ENCODE measurements around the gene MEIS2. TPM values are rescaled to one million over a fixed set of nuclear protein-coding genes. Genes with fewer than 3 reads are reported as not detected.

MEIS2 gene
- total RNA-seq, 1 donor from 2014 or later = 6.0 TPM

GRCh38 chr15:36882487-36883131 is 217.7 kb downstream of the MEIS2 start:
- no peak overlapping the region for H3K27ac Mint-ChIP-seq (ENCODE audit: unreplicated experiment)
- no peaks in the 10 kb centered on the region for H3K36me3 Mint-ChIP-seq (ENCODE audit: unreplicated experiment)
- H3K9me3 Mint-ChIP-seq (ENCODE audit: unreplicated experiment) = peaks cover 33% of the 10 kb centered on the region
- peak; percentile 22 for DNase-seq
- peaks cover 42% of the 10 kb centered on the region for H3K27me3 Mint-ChIP-seq (ENCODE audit: unreplicated experiment)
- TF ChIP-seq CTCF (IDR thresholded peaks at IDR 0.05; ENCODE audit: partially characterized antibody, unreplicated experiment) = no peak
- H3K4me3 Mint-ChIP-seq (ENCODE audit: unreplicated experiment) = no peak overlapping the region
- H3K4me1 Mint-ChIP-seq (ENCODE audit: low read depth, unreplicated experiment) = peaks cover 11% of the 10 kb centered on the region

- Mint-ChIP-seq H3K4me1 (ENCODE audit: low read depth, unreplicated experiment) (peaks cover 11% of the 10 kb centered on the region), H3K27ac (ENCODE audit: unreplicated experiment) (no peak overlapping the region), H3K36me3 (ENCODE audit: unreplicated experiment) (no peaks in the 10 kb centered on the region), H3K27me3 (ENCODE audit: unreplicated experiment) (peaks cover 39% of the 10 kb centered on the region), H3K4me3 (ENCODE audit: unreplicated experiment) (no peak overlapping the region), H3K9me3 (ENCODE audit: unreplicated experiment) (peaks cover 30% of the 10 kb centered on the region)
- no peak for TF ChIP-seq CTCF (IDR thresholded peaks at IDR 0.05; ENCODE audit: partially characterized antibody, unreplicated experiment)
- DNase-seq = no peak
These were observed 218.3 kb downstream of the MEIS2 start for GRCh38 chr15:36882056-36882455.

- Mint-ChIP-seq H3K4me1 (ENCODE audit: low read depth, unreplicated experiment) (peaks cover 11% of the 10 kb centered on the region), H3K27me3 (ENCODE audit: unreplicated experiment) (peaks cover 37% of the 10 kb centered on the region), H3K36me3 (ENCODE audit: unreplicated experiment) (no peaks in the 10 kb centered on the region), H3K27ac (ENCODE audit: unreplicated experiment) (no peak overlapping the region), H3K9me3 (ENCODE audit: unreplicated experiment) (peaks cover 26% of the 10 kb centered on the region), H3K4me3 (ENCODE audit: unreplicated experiment) (no peak overlapping the region)
- no peak for DNase-seq
- no peak for TF ChIP-seq CTCF (IDR thresholded peaks at IDR 0.05; ENCODE audit: partially characterized antibody, unreplicated experiment)
These were observed 218.8 kb downstream of the MEIS2 start for GRCh38 chr15:36881516-36881915.

- Mint-ChIP-seq H3K4me3 (ENCODE audit: unreplicated experiment) (peak overlapping the region; percentile 77), H3K27me3 (ENCODE audit: unreplicated experiment) (peaks cover 38% of the 10 kb centered on the region), H3K27ac (ENCODE audit: unreplicated experiment) (no peak overlapping the region), H3K4me1 (ENCODE audit: low read depth, unreplicated experiment) (peaks cover 11% of the 10 kb centered on the region), H3K9me3 (ENCODE audit: unreplicated experiment) (peaks cover 26% of the 10 kb centered on the region), H3K36me3 (ENCODE audit: unreplicated experiment) (no peaks in the 10 kb centered on the region)
- no peak for DNase-seq
- no peak for TF ChIP-seq CTCF (IDR thresholded peaks at IDR 0.05; ENCODE audit: partially characterized antibody, unreplicated experiment)
These were observed 219.4 kb downstream of the MEIS2 start for GRCh38 chr15:36880913-36881460.

GRCh38 chr15:36880224-36880912 is 220.0 kb downstream of the MEIS2 start:
- H3K27me3 Mint-ChIP-seq (ENCODE audit: unreplicated experiment) = peaks cover 39% of the 10 kb centered on the region
- H3K4me1 Mint-ChIP-seq (ENCODE audit: low read depth, unreplicated experiment) = peaks cover 11% of the 10 kb centered on the region
- H3K4me3 Mint-ChIP-seq (ENCODE audit: unreplicated experiment) = peak overlapping the region; percentile 77
- no peak for TF ChIP-seq CTCF (IDR thresholded peaks at IDR 0.05; ENCODE audit: partially characterized antibody, unreplicated experiment)
- H3K36me3 Mint-ChIP-seq (ENCODE audit: unreplicated experiment) = no peaks in the 10 kb centered on the region
- DNase-seq = no peak
- H3K27ac Mint-ChIP-seq (ENCODE audit: unreplicated experiment) = no peak overlapping the region
- peaks cover 24% of the 10 kb centered on the region for H3K9me3 Mint-ChIP-seq (ENCODE audit: unreplicated experiment)
